ENCODE data around the gene SAMD4B. TPM values are rescaled to one million over a fixed set of nuclear protein-coding genes. Genes with fewer than 3 reads are reported as not detected.
A peak's percentile ranks its signal among the peaks of the same experiment; 100 is the strongest.

Gene SAMD4B
- total and polyA plus RNA-seq, 9 of the 15 experiments (the other 6 are each of a cell fraction or from before 2014, with no cell fraction given), result 3.4 to 90.5 (median 38.0) TPM

DNA sequence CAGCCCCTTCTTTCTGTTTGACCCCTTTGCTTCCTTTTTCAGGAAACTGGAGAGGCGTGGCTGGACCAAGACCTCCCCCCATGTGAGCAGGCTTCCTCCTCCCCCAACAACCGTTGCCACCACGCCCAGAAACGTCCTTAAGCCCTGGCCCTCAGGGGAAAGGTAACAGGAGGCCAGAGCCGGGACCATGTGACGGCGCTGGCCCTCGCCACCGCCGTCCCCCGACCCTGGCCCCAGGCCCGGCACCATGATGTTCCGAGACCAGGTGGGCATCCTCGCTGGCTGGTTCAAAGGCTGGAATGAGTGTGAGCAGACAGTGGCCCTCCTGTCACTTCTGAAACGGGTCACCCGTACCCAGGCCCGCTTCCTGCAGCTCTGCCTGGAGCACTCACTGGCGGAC, 14.4 kb downstream of the SAMD4B start (continued):
- TF ChIP-seq, protein P1, sequence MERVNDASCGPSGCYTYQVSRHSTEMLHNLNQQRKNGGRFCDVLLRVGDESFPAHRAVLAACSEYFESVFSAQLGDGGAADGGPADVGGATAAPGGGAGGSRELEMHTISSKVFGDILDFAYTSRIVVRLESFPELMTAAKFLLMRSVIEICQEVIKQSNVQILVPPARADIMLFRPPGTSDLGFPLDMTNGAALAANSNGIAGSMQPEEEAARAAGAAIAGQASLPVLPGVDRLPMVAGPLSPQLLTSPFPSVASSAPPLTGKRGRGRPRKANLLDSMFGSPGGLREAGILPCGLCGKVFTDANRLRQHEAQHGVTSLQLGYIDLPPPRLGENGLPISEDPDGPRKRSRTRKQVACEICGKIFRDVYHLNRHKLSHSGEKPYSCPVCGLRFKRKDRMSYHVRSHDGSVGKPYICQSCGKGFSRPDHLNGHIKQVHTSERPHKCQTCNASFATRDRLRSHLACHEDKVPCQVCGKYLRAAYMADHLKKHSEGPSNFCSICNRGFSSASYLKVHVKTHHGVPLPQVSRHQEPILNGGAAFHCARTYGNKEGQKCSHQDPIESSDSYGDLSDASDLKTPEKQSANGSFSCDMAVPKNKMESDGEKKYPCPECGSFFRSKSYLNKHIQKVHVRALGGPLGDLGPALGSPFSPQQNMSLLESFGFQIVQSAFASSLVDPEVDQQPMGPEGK (CRISPR knock-in tag; IDR thresholded peaks at IDR 0.05; ENCODE audit: borderline replicate concordance), result no peak
- TF ChIP-seq ESRRB (CRISPR knock-in tag; IDR thresholded peaks at IDR 0.05; ENCODE audit: borderline replicate concordance) (no peak), BCOR (IDR thresholded peaks at IDR 0.05) (no peak), ZBTB1 (CRISPR knock-in tag; IDR thresholded peaks at IDR 0.05; ENCODE audit: borderline replicate concordance, low read depth) (no peak), FOXJ2 (tag; IDR thresholded peaks at IDR 0.05) (no peak), HNRNPH1 (optimal IDR thresholded peaks at IDR 0.05; ENCODE audit: low read depth, low read length) (no peak), XRCC4 (IDR thresholded peaks at IDR 0.05; ENCODE audit: extremely low read depth, insufficient read depth, insufficient read length) (no peak), SRF (CRISPR knock-in tag; IDR thresholded peaks at IDR 0.05) (no peak), MAFF (IDR thresholded peaks at IDR 0.05; ENCODE audit: low read length) (no peak), DPF2 (IDR thresholded peaks at IDR 0.05) (no peak), RBFOX2 (IDR thresholded peaks at IDR 0.05; ENCODE audit: low read depth, low read length) (peak; percentile 64), L3MBTL2 (IDR thresholded peaks at IDR 0.05) (peak; percentile 59; the same call in 1 of the 2 replicates), LEF1 (IDR thresholded peaks at IDR 0.05) (no peak), NCOA6 (IDR thresholded peaks at IDR 0.05) (no peak), NR3C1 (CRISPR knock-in tag; IDR thresholded peaks at IDR 0.05) (no peak), KLF1 (tag; IDR thresholded peaks at IDR 0.05) (0 out of 2 replicates have a peak, but pooled peaks have one; percentile 38), SRSF7 (optimal IDR thresholded peaks at IDR 0.05; ENCODE audit: low read depth, low read length) (no peak)
- TF ChIP-seq, protein P2, sequence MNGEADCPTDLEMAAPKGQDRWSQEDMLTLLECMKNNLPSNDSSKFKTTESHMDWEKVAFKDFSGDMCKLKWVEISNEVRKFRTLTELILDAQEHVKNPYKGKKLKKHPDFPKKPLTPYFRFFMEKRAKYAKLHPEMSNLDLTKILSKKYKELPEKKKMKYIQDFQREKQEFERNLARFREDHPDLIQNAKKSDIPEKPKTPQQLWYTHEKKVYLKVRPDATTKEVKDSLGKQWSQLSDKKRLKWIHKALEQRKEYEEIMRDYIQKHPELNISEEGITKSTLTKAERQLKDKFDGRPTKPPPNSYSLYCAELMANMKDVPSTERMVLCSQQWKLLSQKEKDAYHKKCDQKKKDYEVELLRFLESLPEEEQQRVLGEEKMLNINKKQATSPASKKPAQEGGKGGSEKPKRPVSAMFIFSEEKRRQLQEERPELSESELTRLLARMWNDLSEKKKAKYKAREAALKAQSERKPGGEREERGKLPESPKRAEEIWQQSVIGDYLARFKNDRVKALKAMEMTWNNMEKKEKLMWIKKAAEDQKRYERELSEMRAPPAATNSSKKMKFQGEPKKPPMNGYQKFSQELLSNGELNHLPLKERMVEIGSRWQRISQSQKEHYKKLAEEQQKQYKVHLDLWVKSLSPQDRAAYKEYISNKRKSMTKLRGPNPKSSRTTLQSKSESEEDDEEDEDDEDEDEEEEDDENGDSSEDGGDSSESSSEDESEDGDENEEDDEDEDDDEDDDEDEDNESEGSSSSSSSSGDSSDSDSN (IDR thresholded peaks at IDR 0.05; ENCODE audit: borderline replicate concordance in 1 of 2, low read depth in 2 of 2, low read length in 2 of 2), result no peak
- TF ChIP-seq, protein P3, sequence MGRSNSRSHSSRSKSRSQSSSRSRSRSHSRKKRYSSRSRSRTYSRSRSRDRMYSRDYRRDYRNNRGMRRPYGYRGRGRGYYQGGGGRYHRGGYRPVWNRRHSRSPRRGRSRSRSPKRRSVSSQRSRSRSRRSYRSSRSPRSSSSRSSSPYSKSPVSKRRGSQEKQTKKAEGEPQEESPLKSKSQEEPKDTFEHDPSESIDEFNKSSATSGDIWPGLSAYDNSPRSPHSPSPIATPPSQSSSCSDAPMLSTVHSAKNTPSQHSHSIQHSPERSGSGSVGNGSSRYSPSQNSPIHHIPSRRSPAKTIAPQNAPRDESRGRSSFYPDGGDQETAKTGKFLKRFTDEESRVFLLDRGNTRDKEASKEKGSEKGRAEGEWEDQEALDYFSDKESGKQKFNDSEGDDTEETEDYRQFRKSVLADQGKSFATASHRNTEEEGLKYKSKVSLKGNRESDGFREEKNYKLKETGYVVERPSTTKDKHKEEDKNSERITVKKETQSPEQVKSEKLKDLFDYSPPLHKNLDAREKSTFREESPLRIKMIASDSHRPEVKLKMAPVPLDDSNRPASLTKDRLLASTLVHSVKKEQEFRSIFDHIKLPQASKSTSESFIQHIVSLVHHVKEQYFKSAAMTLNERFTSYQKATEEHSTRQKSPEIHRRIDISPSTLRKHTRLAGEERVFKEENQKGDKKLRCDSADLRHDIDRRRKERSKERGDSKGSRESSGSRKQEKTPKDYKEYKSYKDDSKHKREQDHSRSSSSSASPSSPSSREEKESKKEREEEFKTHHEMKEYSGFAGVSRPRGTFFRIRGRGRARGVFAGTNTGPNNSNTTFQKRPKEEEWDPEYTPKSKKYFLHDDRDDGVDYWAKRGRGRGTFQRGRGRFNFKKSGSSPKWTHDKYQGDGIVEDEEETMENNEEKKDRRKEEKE (IDR thresholded peaks at IDR 0.05; ENCODE audit: borderline replicate concordance in 1 of 2, control insufficient read depth in 1 of 2, low read depth in 2 of 2, low read length in 1 of 2), result no peak
- TF ChIP-seq, protein P4, sequence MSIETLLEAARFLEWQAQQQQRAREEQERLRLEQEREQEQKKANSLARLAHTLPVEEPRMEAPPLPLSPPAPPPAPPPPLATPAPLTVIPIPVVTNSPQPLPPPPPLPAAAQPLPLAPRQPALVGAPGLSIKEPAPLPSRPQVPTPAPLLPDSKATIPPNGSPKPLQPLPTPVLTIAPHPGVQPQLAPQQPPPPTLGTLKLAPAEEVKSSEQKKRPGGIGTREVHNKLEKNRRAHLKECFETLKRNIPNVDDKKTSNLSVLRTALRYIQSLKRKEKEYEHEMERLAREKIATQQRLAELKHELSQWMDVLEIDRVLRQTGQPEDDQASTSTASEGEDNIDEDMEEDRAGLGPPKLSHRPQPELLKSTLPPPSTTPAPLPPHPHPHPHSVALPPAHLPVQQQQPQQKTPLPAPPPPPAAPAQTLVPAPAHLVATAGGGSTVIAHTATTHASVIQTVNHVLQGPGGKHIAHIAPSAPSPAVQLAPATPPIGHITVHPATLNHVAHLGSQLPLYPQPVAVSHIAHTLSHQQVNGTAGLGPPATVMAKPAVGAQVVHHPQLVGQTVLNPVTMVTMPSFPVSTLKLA (conservative IDR thresholded peaks at IDR 0.05), result peak; percentile 67 to 68; a peak in 3 of 4 replicates

Measured in K562 (cell line).